KG1 (cell line): ENCODE results near the gene CBLL1.

ENCODE experiments used
- DNase-seq: peaks from one replicate; lab custom pipeline; 2025; lab: John Stamatoyannopoulos, UW

The CBLL1 gene

GRCh38 chr7:107744345-107744750 lies 406 bp downstream of the CBLL1 start:
- DNase-seq = no peak

GRCh38 chr7:107746006-107746405 lies 2.1 kb downstream of the CBLL1 start:
- DNase-seq = no peak

- no peak for DNase-seq
Observed at GRCh38 chr7:107751113-107751512, 7.2 kb downstream of the CBLL1 start.

- no peak for DNase-seq
Observed at GRCh38 chr7:107754642-107755041, 10.7 kb downstream of the CBLL1 start.

- DNase-seq = no peak
Observed at GRCh38 chr7:107758667-107759066, 14.7 kb downstream of the CBLL1 start.

GRCh38 chr7:107767391-107767790 lies 23.4 kb downstream of the CBLL1 start:
- no peak for DNase-seq

GRCh38 chr7:107768263-107768662 lies 24.3 kb downstream of the CBLL1 start:
- no peak for DNase-seq

GRCh38 chr7:107773027-107773426 lies 29.1 kb downstream of the CBLL1 start:
- no peak for DNase-seq

GRCh38 chr7:107777702-107778101 lies 33.8 kb downstream of the CBLL1 start:
- DNase-seq = no peak

- DNase-seq = no peak
Observed at GRCh38 chr7:107778283-107778682, 34.3 kb downstream of the CBLL1 start.

- DNase-seq = no peak
Observed at GRCh38 chr7:107779647-107780099, 35.7 kb downstream of the CBLL1 start.

GRCh38 chr7:107782374-107782773 lies 38.4 kb downstream of the CBLL1 start:
- no peak for DNase-seq

GRCh38 chr7:107783648-107784047 lies 39.7 kb downstream of the CBLL1 start:
- no peak for DNase-seq

- DNase-seq = no peak
Observed at GRCh38 chr7:107785170-107785569, 41.2 kb downstream of the CBLL1 start.

GRCh38 chr7:107785926-107786325 lies 42.0 kb downstream of the CBLL1 start:
- DNase-seq = no peak

- no peak for DNase-seq
Observed at GRCh38 chr7:107788216-107788615, 44.3 kb downstream of the CBLL1 start.

GRCh38 chr7:107788662-107789061 lies 44.7 kb downstream of the CBLL1 start:
- no peak for DNase-seq

- no peak for DNase-seq
Observed at GRCh38 chr7:107789647-107790046, 45.7 kb downstream of the CBLL1 start.

- DNase-seq = no peak
Observed at GRCh38 chr7:107792364-107792763, 48.4 kb downstream of the CBLL1 start.

GRCh38 chr7:107799647-107800264 lies 55.8 kb downstream of the CBLL1 start:
- DNase-seq = no peak

- no peak for DNase-seq
Observed at GRCh38 chr7:107803009-107803610, 59.2 kb downstream of the CBLL1 start, which contains the start of gene SLC26A3. Gene SLC26A3, minus strand, starts transcription at chr7:107803223. Its CDS starts 8,714 bp downstream, at chr7:107794509.

GRCh38 chr7:107809179-107809578 lies 65.2 kb downstream of the CBLL1 start:
- DNase-seq = no peak

- DNase-seq = no peak
Observed at GRCh38 chr7:107810626-107811025, 66.7 kb downstream of the CBLL1 start.
